ENCODE measurements around the gene IFITM10.

Gene IFITM10

DNA sequence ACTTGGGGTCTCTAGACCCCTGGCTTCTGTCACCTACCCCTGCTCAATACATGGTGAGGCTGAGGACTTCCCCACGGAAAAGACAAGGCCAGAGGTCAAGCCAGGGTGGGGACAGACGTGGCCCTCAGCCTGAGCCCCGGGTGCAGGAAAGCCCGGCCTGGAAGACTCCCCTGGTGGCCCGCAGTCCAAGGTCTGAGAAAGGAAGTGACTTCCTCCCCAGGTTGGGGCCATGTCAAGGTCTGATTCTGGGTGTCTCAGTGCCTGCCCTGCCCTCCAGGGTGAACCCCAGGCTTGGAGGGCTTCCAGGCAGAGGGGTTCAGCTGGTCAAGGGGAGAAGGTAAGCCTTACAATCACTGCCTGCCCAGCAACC lies 9.4 kb upstream of the IFITM10 start:
- no peak for DNase-seq (ENCODE audit: extremely low spot score)
- ChIA-PET POLR2A (no interaction called here), CTCF (no interaction called here)
- TF ChIP-seq NFRKB (IDR thresholded peaks at IDR 0.05) (no peak), ARNT (IDR thresholded peaks at IDR 0.05) (no peak), SP1 (IDR thresholded peaks at IDR 0.05) (no peak), FOXM1 (IDR thresholded peaks at IDR 0.05; ENCODE audit: borderline replicate concordance) (no peak), TARDBP (IDR thresholded peaks at IDR 0.05) (no peak), SUZ12 (IDR thresholded peaks at IDR 0.05) (no peak), HDGF (IDR thresholded peaks at IDR 0.05; ENCODE audit: borderline replicate concordance) (no peak), BHLHE40 (IDR thresholded peaks at IDR 0.05; ENCODE audit: borderline replicate concordance) (no peak), LEF1 (IDR thresholded peaks at IDR 0.05; ENCODE audit: borderline replicate concordance) (no peak), CTBP1 (IDR thresholded peaks at IDR 0.05; ENCODE audit: borderline replicate concordance) (no peak), L3MBTL2 (conservative IDR thresholded peaks at IDR 0.05) (no peak), FOXA1 (IDR thresholded peaks at IDR 0.05) (no peak), ZNF384 (IDR thresholded peaks at IDR 0.05) (no peak), ELF4 (IDR thresholded peaks at IDR 0.05) (no peak), FOXK2 (IDR thresholded peaks at IDR 0.05) (no peak)
- TF ChIP-seq, protein P1, sequence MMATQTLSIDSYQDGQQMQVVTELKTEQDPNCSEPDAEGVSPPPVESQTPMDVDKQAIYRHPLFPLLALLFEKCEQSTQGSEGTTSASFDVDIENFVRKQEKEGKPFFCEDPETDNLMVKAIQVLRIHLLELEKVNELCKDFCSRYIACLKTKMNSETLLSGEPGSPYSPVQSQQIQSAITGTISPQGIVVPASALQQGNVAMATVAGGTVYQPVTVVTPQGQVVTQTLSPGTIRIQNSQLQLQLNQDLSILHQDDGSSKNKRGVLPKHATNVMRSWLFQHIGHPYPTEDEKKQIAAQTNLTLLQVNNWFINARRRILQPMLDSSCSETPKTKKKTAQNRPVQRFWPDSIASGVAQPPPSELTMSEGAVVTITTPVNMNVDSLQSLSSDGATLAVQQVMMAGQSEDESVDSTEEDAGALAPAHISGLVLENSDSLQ (IDR thresholded peaks at IDR 0.05): no peak

DNA sequence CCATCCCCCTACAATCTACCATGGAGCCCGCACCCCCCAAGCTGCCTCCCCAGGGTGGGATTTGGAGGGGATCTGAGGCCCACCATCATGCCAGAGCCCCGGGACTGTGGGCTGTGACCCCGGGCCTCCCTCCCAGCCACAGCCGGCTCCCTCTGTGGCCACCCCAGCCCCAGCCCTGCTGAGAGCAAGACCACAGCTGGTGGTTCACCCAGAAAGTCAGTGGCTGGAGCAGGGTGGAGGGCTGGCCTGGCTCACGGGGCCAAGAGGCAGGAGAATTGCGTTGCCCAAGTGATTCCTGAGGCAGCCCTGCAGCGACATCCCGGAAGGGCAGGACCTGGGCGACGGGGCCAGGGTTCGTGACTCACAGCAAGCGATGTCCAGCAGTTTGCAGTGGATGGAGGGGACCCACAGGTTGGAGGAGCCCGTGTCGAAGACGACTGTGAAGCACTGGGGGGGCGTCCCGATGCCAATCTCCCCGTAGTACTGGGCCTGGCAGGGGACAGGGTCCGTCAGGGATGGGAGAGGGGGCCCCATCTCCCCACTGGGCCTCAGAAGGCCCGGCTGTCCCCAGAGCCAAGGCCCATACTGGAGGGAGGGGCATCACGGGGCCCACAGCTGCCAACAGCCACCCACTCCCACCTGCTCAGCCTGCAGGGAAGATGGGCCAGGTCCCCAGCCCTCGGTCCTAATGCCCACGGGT lies 8.9 kb upstream of the IFITM10 start:
- CTCF ChIA-PET: no interaction called here
- POLR2A ChIA-PET: no interaction called here
- DNase-seq (ENCODE audit: extremely low spot score): no peak
- TF ChIP-seq ELF4 (IDR thresholded peaks at IDR 0.05): no peak
- no peak for TF ChIP-seq LEF1 (IDR thresholded peaks at IDR 0.05; ENCODE audit: borderline replicate concordance)
- TF ChIP-seq CTBP1 (IDR thresholded peaks at IDR 0.05; ENCODE audit: borderline replicate concordance): no peak
- TF ChIP-seq SUZ12 (IDR thresholded peaks at IDR 0.05): no peak
- TF ChIP-seq SP1 (IDR thresholded peaks at IDR 0.05): no peak
- TF ChIP-seq FOXK2 (IDR thresholded peaks at IDR 0.05): no peak
- TF ChIP-seq HDGF (IDR thresholded peaks at IDR 0.05; ENCODE audit: borderline replicate concordance): no peak
- TF ChIP-seq FOXA1 (IDR thresholded peaks at IDR 0.05): no peak
- TF ChIP-seq ARNT (IDR thresholded peaks at IDR 0.05): no peak
- no peak for TF ChIP-seq ZNF384 (IDR thresholded peaks at IDR 0.05)
- TF ChIP-seq, protein P1 (IDR thresholded peaks at IDR 0.05): no peak
- TF ChIP-seq FOXM1 (IDR thresholded peaks at IDR 0.05; ENCODE audit: borderline replicate concordance): no peak
- TF ChIP-seq NFRKB (IDR thresholded peaks at IDR 0.05): no peak
- TF ChIP-seq BHLHE40 (IDR thresholded peaks at IDR 0.05; ENCODE audit: borderline replicate concordance): no peak
- TF ChIP-seq TARDBP (IDR thresholded peaks at IDR 0.05): no peak
- no peak for TF ChIP-seq L3MBTL2 (conservative IDR thresholded peaks at IDR 0.05)

DNA sequence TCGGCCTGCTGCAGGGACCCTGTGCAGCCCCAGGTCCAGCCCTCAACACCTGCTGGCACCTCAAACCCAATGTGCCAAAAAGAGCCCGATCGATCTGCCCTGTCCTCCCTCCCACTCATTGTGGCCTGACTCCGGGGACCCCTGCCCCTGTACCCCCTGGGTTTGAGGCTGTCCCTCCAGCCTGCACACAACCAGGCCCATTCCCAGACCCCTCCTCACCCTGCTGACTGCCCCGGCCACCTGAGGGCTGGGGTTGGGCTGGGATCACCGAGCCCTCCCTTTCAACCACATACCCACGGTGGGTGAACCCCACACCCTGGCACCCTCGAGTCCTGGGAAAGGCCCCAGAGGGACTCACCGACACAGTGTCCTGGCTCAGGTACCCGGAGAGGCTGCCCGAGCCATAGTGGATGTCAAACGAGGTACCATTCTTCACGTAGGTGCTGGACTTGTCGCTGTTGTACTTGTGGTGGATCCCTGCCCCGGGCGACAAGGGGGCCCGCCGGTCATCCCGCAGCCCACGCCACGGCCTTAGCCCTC lies 8.3 kb upstream of the IFITM10 start:
- TF ChIP-seq FOXM1 (IDR thresholded peaks at IDR 0.05; ENCODE audit: borderline replicate concordance) (no peak), BHLHE40 (IDR thresholded peaks at IDR 0.05; ENCODE audit: borderline replicate concordance) (no peak), LEF1 (IDR thresholded peaks at IDR 0.05; ENCODE audit: borderline replicate concordance) (no peak), FOXA1 (IDR thresholded peaks at IDR 0.05) (no peak), HDGF (IDR thresholded peaks at IDR 0.05; ENCODE audit: borderline replicate concordance) (no peak), ZNF384 (IDR thresholded peaks at IDR 0.05) (no peak), ELF4 (IDR thresholded peaks at IDR 0.05) (no peak), CTBP1 (IDR thresholded peaks at IDR 0.05; ENCODE audit: borderline replicate concordance) (no peak), SP1 (IDR thresholded peaks at IDR 0.05) (no peak), SUZ12 (IDR thresholded peaks at IDR 0.05) (no peak), ARNT (IDR thresholded peaks at IDR 0.05) (no peak), L3MBTL2 (conservative IDR thresholded peaks at IDR 0.05) (no peak), TARDBP (IDR thresholded peaks at IDR 0.05) (no peak), NFRKB (IDR thresholded peaks at IDR 0.05) (no peak), FOXK2 (IDR thresholded peaks at IDR 0.05) (no peak)
- TF ChIP-seq, protein P1 (IDR thresholded peaks at IDR 0.05): no peak
- no peak for DNase-seq (ENCODE audit: extremely low spot score)
- ChIA-PET CTCF (no interaction called here), POLR2A (no interaction called here)

DNA sequence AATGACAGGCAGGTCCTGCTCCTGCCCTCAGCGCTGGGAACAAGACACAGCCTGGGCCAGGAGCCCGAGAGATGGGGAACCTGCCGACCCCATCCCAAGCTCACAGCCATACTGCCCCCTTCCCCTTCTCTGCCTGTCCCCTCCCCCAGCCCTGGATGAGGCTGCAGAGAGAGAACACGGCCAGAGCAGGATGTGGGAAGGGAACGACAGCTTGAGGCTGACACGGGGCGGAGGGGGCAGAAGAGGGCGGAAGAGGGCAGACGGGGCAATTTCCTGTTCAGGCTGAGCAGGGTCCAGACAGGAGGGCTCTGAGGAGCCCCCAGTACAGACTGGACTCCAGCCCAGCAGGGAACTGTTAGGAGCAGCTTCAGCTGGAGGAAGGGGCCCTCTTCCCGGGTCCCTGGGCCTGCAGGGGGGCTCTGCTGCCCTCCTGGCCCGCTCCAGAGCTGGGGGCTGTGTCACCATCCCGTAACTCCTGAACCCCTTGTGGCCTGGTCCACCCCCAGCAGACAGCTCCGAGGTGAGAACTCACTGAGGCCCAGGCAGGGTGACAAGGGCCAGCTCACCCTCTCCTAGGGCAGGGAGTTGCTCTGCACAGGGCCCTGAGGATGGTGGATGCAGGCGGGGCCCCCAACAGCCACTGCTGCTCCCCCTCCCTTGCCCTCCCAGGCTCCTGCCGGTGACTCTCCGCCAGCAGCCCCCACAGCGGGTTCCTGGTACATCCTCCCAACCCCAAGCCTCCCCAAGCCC lies 7.6 kb upstream of the IFITM10 start:
- ChIA-PET CTCF (no interaction called here), POLR2A (no interaction called here)
- TF ChIP-seq TARDBP (IDR thresholded peaks at IDR 0.05): no peak
- no peak for TF ChIP-seq LEF1 (IDR thresholded peaks at IDR 0.05; ENCODE audit: borderline replicate concordance)
- no peak for TF ChIP-seq FOXM1 (IDR thresholded peaks at IDR 0.05; ENCODE audit: borderline replicate concordance)
- TF ChIP-seq ZNF384 (IDR thresholded peaks at IDR 0.05): no peak
- no peak for TF ChIP-seq FOXA1 (IDR thresholded peaks at IDR 0.05)
- TF ChIP-seq, protein P1 (IDR thresholded peaks at IDR 0.05): no peak
- TF ChIP-seq HDGF (IDR thresholded peaks at IDR 0.05; ENCODE audit: borderline replicate concordance): no peak
- no peak for TF ChIP-seq ELF4 (IDR thresholded peaks at IDR 0.05)
- TF ChIP-seq SP1 (IDR thresholded peaks at IDR 0.05): no peak
- no peak for TF ChIP-seq FOXK2 (IDR thresholded peaks at IDR 0.05)
- TF ChIP-seq L3MBTL2 (conservative IDR thresholded peaks at IDR 0.05): no peak
- no peak for TF ChIP-seq SUZ12 (IDR thresholded peaks at IDR 0.05)
- no peak for TF ChIP-seq NFRKB (IDR thresholded peaks at IDR 0.05)
- TF ChIP-seq BHLHE40 (IDR thresholded peaks at IDR 0.05; ENCODE audit: borderline replicate concordance): no peak
- TF ChIP-seq CTBP1 (IDR thresholded peaks at IDR 0.05; ENCODE audit: borderline replicate concordance): no peak
- TF ChIP-seq ARNT (IDR thresholded peaks at IDR 0.05): no peak
- no peak for DNase-seq (ENCODE audit: extremely low spot score)

Data from HEK293T (cell line).